ENCODE results near the gene MSI2.

MSI2 gene

DNA sequence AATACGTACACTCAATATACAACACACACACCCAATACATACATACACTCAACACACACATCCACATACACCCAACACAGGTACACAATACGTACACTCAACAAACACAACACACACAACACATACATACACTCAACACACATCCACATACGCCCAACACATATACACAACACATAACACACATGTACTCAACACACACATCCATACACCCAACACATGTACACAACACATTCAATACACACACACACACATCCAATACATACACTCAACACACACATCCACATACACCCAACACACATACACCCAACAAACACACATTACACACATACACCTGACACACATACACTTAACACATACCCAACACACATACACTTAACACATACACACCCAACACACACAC is 392.9 kb downstream of the MSI2 start:
- Histone ChIP-seq H3K36me3 (replicated peaks in 1 of 2; ENCODE audit: control insufficient read depth in 2 of 2, insufficient read depth in 2 of 2, low read length in 2 of 2) (peaks cover 8 to 60% of the 10 kb centered on the region in 2 donors), H3K27me3 (ENCODE audit: control insufficient read depth in 3 of 3, insufficient read depth in 3 of 3, low read depth in 1 of 3, low read length in 3 of 3) (no peaks in the 10 kb centered on the region), H3K79me1 (ENCODE audit: low read depth, low read length) (peaks cover 5% of the 10 kb centered on the region), H3K14ac (ENCODE audit: low read length) (no peak overlapping the region), H3K4me2 (ENCODE audit: insufficient read depth, low read length, poor library complexity, severe bottlenecking) (no peak overlapping the region), H2BK12ac (ENCODE audit: low read length) (no peak overlapping the region), H3K4ac (ENCODE audit: low read length) (no peak overlapping the region), H2BK120ac (ENCODE audit: low read depth, low read length) (no peak overlapping the region), H4K91ac (ENCODE audit: low read depth, low read length, poor library complexity) (no peak overlapping the region), H2BK15ac (ENCODE audit: low read length) (no peak overlapping the region), H3K27ac (replicated peaks; ENCODE audit: low read length) (no peak overlapping the region), H3K9me3 (replicated peaks in 1 of 2; ENCODE audit: control insufficient read depth in 2 of 2, insufficient read depth in 1 of 2, low read depth in 1 of 2, low read length in 2 of 2) (no peaks in the 10 kb centered on the region), H2AFZ (ENCODE audit: low read length) (no peak overlapping the region), H2AK5ac (ENCODE audit: low read depth, low read length) (no peak overlapping the region), H3K9ac (ENCODE audit: low read depth, low read length, poor library complexity) (no peak overlapping the region), H4K8ac (ENCODE audit: low read depth, low read length) (no peak overlapping the region), H3K18ac (ENCODE audit: low read length) (no peak overlapping the region), H3K23ac (ENCODE audit: low read depth, low read length, poor library complexity) (no peak overlapping the region), H2BK5ac (ENCODE audit: low read length) (peak overlapping the region; percentile 35), H3K4me1 (ENCODE audit: control insufficient read depth in 2 of 2, insufficient read depth in 1 of 2, low read depth in 1 of 2, low read length in 2 of 2) (peaks cover 14 to 30% of the 10 kb centered on the region in 2 donors), H3K4me3 (ENCODE audit: low read length in 2 of 2) (no peak overlapping the region)
- no peak for DNase-seq (ENCODE audit: low spot score)
- WGBS, 2 donors (ENCODE audit: extremely low coverage in 2 of 2, insufficient read length in 2 of 2, insufficient replicate concordance in 1 of 2) = 100% methylated on average over 2 to 3 of the region's 3 CpGs

DNA sequence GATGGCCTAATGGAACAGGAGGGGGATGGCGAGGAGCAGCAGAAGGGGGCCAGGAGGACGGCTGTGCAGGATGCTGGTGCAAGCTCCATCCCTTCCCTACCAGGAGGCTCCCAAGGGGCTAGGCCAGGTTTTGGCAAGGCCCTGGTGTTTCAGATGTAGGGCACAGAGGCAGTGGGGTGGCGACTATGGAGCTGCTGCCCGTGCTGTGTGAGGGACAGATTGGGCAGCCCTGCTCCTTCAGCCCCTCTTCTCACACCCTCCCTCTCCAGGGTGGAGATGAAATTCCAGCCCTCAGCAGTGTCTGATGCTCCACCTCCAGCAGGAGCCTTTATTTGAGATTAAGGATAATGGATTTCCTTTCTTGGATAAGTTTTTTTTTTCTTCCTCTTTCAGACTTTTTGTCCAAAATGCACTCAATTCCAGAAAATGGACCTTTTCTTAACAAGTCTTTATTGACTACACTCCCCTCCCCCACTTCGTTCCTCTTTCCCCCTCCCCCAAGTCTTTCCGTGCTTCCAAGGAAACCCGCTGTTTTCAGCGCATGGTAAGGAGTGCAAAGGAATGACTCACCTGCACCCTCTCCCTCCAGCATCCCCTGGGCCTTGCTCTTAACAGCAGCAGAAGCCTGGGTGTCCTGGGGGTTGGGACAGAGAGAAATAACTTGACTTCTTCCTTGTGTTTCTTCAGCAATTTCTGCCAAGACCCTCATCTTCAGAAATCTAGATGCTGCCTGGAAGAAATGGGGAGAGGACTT is 393.6 kb downstream of the MSI2 start:
- peak overlapping the region; percentile 35 for H2BK5ac ChIP-seq (ENCODE audit: low read length)
- H3K4me3 ChIP-seq (ENCODE audit: low read length in 2 of 2) = no peak overlapping the region
- H3K18ac ChIP-seq (ENCODE audit: low read length) = peak overlapping the region; percentile 53
- no peak overlapping the region for H3K4me2 ChIP-seq (ENCODE audit: insufficient read depth, low read length, poor library complexity, severe bottlenecking)
- H4K8ac ChIP-seq (ENCODE audit: low read depth, low read length) = no peak overlapping the region
- peaks cover 8 to 68% of the 10 kb centered on the region in 2 donors for H3K36me3 ChIP-seq (replicated peaks in 1 of 2; ENCODE audit: control insufficient read depth in 2 of 2, insufficient read depth in 2 of 2, low read length in 2 of 2)
- no peak overlapping the region for H2BK120ac ChIP-seq (ENCODE audit: low read depth, low read length)
- H4K91ac ChIP-seq (ENCODE audit: low read depth, low read length, poor library complexity) = no peak overlapping the region
- no peak overlapping the region for H3K9ac ChIP-seq (ENCODE audit: low read depth, low read length, poor library complexity)
- no peak overlapping the region for H3K4ac ChIP-seq (ENCODE audit: low read length)
- no peak overlapping the region for H2AK5ac ChIP-seq (ENCODE audit: low read depth, low read length)
- H2BK12ac ChIP-seq (ENCODE audit: low read length) = peak overlapping the region; percentile 2
- H3K14ac ChIP-seq (ENCODE audit: low read length) = peak overlapping the region; percentile 21
- no CpG with 5 or more reads among the region's 8 CpGs for WGBS, 2 donors (ENCODE audit: extremely low coverage in 2 of 2, insufficient read length in 2 of 2, insufficient replicate concordance in 1 of 2)
- H2BK15ac ChIP-seq (ENCODE audit: low read length) = no peak overlapping the region
- H3K9me3 ChIP-seq (replicated peaks in 1 of 2; ENCODE audit: control insufficient read depth in 2 of 2, insufficient read depth in 1 of 2, low read depth in 1 of 2, low read length in 2 of 2) = no peaks in the 10 kb centered on the region
- no peaks in the 10 kb centered on the region for H3K27me3 ChIP-seq (ENCODE audit: control insufficient read depth in 3 of 3, insufficient read depth in 3 of 3, low read depth in 1 of 3, low read length in 3 of 3)
- H3K4me1 ChIP-seq (ENCODE audit: control insufficient read depth in 2 of 2, insufficient read depth in 1 of 2, low read depth in 1 of 2, low read length in 2 of 2) = peaks cover 14 to 25% of the 10 kb centered on the region in 2 donors
- H2AFZ ChIP-seq (ENCODE audit: low read length) = no peak overlapping the region
- peaks cover 5% of the 10 kb centered on the region for H3K79me1 ChIP-seq (ENCODE audit: low read depth, low read length)
- H3K27ac ChIP-seq (replicated peaks; ENCODE audit: low read length) = peak overlapping the region; percentile 14
- H3K23ac ChIP-seq (ENCODE audit: low read depth, low read length, poor library complexity) = no peak overlapping the region
- no peak for DNase-seq (ENCODE audit: low spot score)

GRCh38 chr17:57650548-57650947 is 394.2 kb downstream of the MSI2 start:
- peaks cover 5% of the 10 kb centered on the region for H3K79me1 ChIP-seq (ENCODE audit: low read depth, low read length)
- no peaks in the 10 kb centered on the region for H3K27me3 ChIP-seq (ENCODE audit: control insufficient read depth in 3 of 3, insufficient read depth in 3 of 3, low read depth in 1 of 3, low read length in 3 of 3)
- no peak for DNase-seq (ENCODE audit: low spot score)
- H3K4me1 ChIP-seq (ENCODE audit: control insufficient read depth in 2 of 2, insufficient read depth in 1 of 2, low read depth in 1 of 2, low read length in 2 of 2) = peaks cover 14 to 25% of the 10 kb centered on the region in 2 donors
- H2BK12ac ChIP-seq (ENCODE audit: low read length) = no peak overlapping the region
- H2BK15ac ChIP-seq (ENCODE audit: low read length) = no peak overlapping the region
- H3K9me3 ChIP-seq (replicated peaks in 1 of 2; ENCODE audit: control insufficient read depth in 2 of 2, insufficient read depth in 1 of 2, low read depth in 1 of 2, low read length in 2 of 2) = no peaks in the 10 kb centered on the region
- H4K8ac ChIP-seq (ENCODE audit: low read depth, low read length) = no peak overlapping the region
- no peak overlapping the region for H3K4me3 ChIP-seq (ENCODE audit: low read length in 2 of 2)
- peak overlapping the region; percentile 7 for H3K27ac ChIP-seq (replicated peaks; ENCODE audit: low read length)
- no peak overlapping the region for H2AFZ ChIP-seq (ENCODE audit: low read length)
- H4K91ac ChIP-seq (ENCODE audit: low read depth, low read length, poor library complexity) = no peak overlapping the region
- no peak overlapping the region for H3K4me2 ChIP-seq (ENCODE audit: insufficient read depth, low read length, poor library complexity, severe bottlenecking)
- H3K36me3 ChIP-seq (replicated peaks in 1 of 2; ENCODE audit: control insufficient read depth in 2 of 2, insufficient read depth in 2 of 2, low read length in 2 of 2) = peaks cover 8 to 72% of the 10 kb centered on the region in 2 donors
- H3K14ac ChIP-seq (ENCODE audit: low read length) = no peak overlapping the region
- H2AK5ac ChIP-seq (ENCODE audit: low read depth, low read length) = no peak overlapping the region
- no peak overlapping the region for H3K4ac ChIP-seq (ENCODE audit: low read length)
- no CpG with 5 or more reads among the region's 4 CpGs for WGBS, 2 donors (ENCODE audit: extremely low coverage in 2 of 2, insufficient read length in 2 of 2, insufficient replicate concordance in 1 of 2)
- H2BK120ac ChIP-seq (ENCODE audit: low read depth, low read length) = no peak overlapping the region
- H3K9ac ChIP-seq (ENCODE audit: low read depth, low read length, poor library complexity) = no peak overlapping the region
- no peak overlapping the region for H3K23ac ChIP-seq (ENCODE audit: low read depth, low read length, poor library complexity)
- no peak overlapping the region for H2BK5ac ChIP-seq (ENCODE audit: low read length)
- no peak overlapping the region for H3K18ac ChIP-seq (ENCODE audit: low read length)

DNA sequence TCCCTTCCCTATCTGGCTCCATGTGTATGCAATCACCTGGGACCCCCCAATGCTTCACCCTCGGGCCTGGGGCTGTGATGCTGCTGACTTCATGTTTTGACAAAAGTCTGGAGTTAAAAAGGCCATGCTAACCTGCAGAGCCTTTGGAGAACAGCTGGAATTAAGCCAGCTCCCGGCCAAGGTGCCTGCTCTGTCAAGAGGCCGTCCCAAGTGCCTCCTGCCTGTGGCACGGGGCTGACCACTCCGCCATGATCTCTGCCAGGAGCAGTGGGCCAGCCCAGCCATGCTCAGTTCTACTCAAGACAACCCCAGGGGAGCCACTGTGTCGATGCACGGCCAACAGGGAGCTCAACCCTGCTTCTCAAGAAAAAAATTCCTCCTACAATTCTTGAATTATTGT is 395.1 kb downstream of the MSI2 start:
- WGBS, 2 donors (ENCODE audit: extremely low coverage in 2 of 2, insufficient read length in 2 of 2, insufficient replicate concordance in 1 of 2) = no CpG with 5 or more reads among the region's 7 CpGs
- Histone ChIP-seq H3K4me2 (ENCODE audit: insufficient read depth, low read length, poor library complexity, severe bottlenecking) (no peak overlapping the region), H2BK120ac (ENCODE audit: low read depth, low read length) (no peak overlapping the region), H2AK5ac (ENCODE audit: low read depth, low read length) (peak overlapping the region; percentile 3), H3K4ac (ENCODE audit: low read length) (no peak overlapping the region), H3K4me1 (ENCODE audit: control insufficient read depth in 2 of 2, insufficient read depth in 1 of 2, low read depth in 1 of 2, low read length in 2 of 2) (peaks cover 14 to 25% of the 10 kb centered on the region in 2 donors), H3K27ac (replicated peaks; ENCODE audit: low read length) (no peak overlapping the region), H4K91ac (ENCODE audit: low read depth, low read length, poor library complexity) (no peak overlapping the region), H4K8ac (ENCODE audit: low read depth, low read length) (no peak overlapping the region), H3K27me3 (ENCODE audit: control insufficient read depth in 3 of 3, insufficient read depth in 3 of 3, low read depth in 1 of 3, low read length in 3 of 3) (no peaks in the 10 kb centered on the region), H3K18ac (ENCODE audit: low read length) (peak overlapping the region; percentile 27), H3K9me3 (replicated peaks in 1 of 2; ENCODE audit: control insufficient read depth in 2 of 2, insufficient read depth in 1 of 2, low read depth in 1 of 2, low read length in 2 of 2) (no peaks in the 10 kb centered on the region), H3K23ac (ENCODE audit: low read depth, low read length, poor library complexity) (no peak overlapping the region), H2BK15ac (ENCODE audit: low read length) (no peak overlapping the region), H2BK5ac (ENCODE audit: low read length) (no peak overlapping the region), H2BK12ac (ENCODE audit: low read length) (no peak overlapping the region), H3K36me3 (replicated peaks in 1 of 2; ENCODE audit: control insufficient read depth in 2 of 2, insufficient read depth in 2 of 2, low read length in 2 of 2) (peaks cover 9 to 73% of the 10 kb centered on the region in 2 donors), H3K4me3 (ENCODE audit: low read length in 2 of 2) (no peak overlapping the region), H2AFZ (ENCODE audit: low read length) (no peak overlapping the region), H3K79me1 (ENCODE audit: low read depth, low read length) (peaks cover 5% of the 10 kb centered on the region), H3K9ac (ENCODE audit: low read depth, low read length, poor library complexity) (no peak overlapping the region), H3K14ac (ENCODE audit: low read length) (no peak overlapping the region)
- DNase-seq (ENCODE audit: low spot score) = no peak

Measured in neuronal stem cell (in vitro differentiated cells).